IMR-90 (cell line): ENCODE data around the gene ZNHIT6. TPM values are rescaled to one million over a fixed set of nuclear protein-coding genes. Genes with fewer than 3 reads are reported as not detected.

Experiments
- ATAC-seq: fragments of 200-7000 bp; cut with Tn5 transposase; 2 replicates; pipeline ENCODE4 v1.9.1; 2020; ENCODE audit warnings: low read depth, mild to moderate bottlenecking, moderate library complexity
- BruUV-seq: library from RNA; stranded (reverse); fragments of 400-500 nt; replicated peaks from 2 replicates; lab custom pipeline; 2021; lab: Mats Ljungman, UMichigan
- CTCF ChIA-PET: fragments of 300-600 bp; formaldehyde crosslinking; extraction: SDS; loops from one replicate; lab custom pipeline; 2021; ENCODE audit warnings: antibody characterized with exemption; lab: Yijun Ruan, JAX
- POLR2A ChIA-PET: fragments of 300-600 bp; sonication (Branson Sonifier 250); formaldehyde crosslinking; loops from one replicate; lab custom pipeline; 2022; ENCODE audit warnings: antibody characterized with exemption; ENCODE audit not compliant: unreplicated experiment; lab: Charles Lee
- DNase-seq: peaks from one replicate; pipeline ENCODE4 v3.0.0; 2013
- H2AFZ ChIP-seq: replicated peaks from 2 replicates; pipeline ENCODE3; 2013; ENCODE audit warnings: low read length, mild to moderate bottlenecking; ENCODE audit not compliant: poor library complexity
- H2AK5ac ChIP-seq: 2 replicates; pipeline ENCODE4 v1.6.1; 2013; ENCODE audit warnings: low read depth, low read length, inconsistent platforms
- H2AK9ac ChIP-seq: replicated peaks from 2 replicates; pipeline ENCODE3; 2013; ENCODE audit warnings: mild to moderate bottlenecking, low read depth, low read length, moderate library complexity; ENCODE audit not compliant: poor library complexity
- H2BK120ac ChIP-seq: 2 replicates; pipeline ENCODE4 v1.6.1; 2013; ENCODE audit warnings: low read depth, low read length, inconsistent platforms
- H2BK15ac ChIP-seq: 3 replicates; pipeline ENCODE4 v1.6.1; 2013; ENCODE audit warnings: low read depth, low read length, inconsistent platforms
- H2BK20ac ChIP-seq: 2 replicates; pipeline ENCODE4 v1.6.1; 2013; ENCODE audit warnings: low read depth, mild to moderate bottlenecking, inconsistent platforms, low read length, moderate library complexity
- H2BK5ac ChIP-seq: 2 replicates; pipeline ENCODE4 v1.6.1; 2013; ENCODE audit warnings: mild to moderate bottlenecking, low read depth, low read length, inconsistent platforms; ENCODE audit not compliant: poor library complexity, severe bottlenecking
- H3K14ac ChIP-seq: replicated peaks from 2 replicates; pipeline ENCODE4 v1.6.1; 2013; ENCODE audit warnings: low read depth, low read length, inconsistent platforms
- H3K18ac ChIP-seq: 2 replicates; pipeline ENCODE4 v1.6.1; 2013; ENCODE audit warnings: low read depth, low read length, control low read depth
- H3K23ac ChIP-seq: 2 replicates; pipeline ENCODE4 v1.6.1; 2013; ENCODE audit warnings: low read depth, low read length, inconsistent platforms
- H3K27ac ChIP-seq: 2 replicates; pipeline ENCODE4 v1.5.1; 2013; ENCODE audit warnings: mild to moderate bottlenecking, control low read depth, low read length; ENCODE audit not compliant: insufficient read depth
- H3K27me3 ChIP-seq: 2 replicates; pipeline ENCODE4 v1.6.1; 2013; ENCODE audit warnings: low read length; ENCODE audit not compliant: control insufficient read depth, insufficient read depth
- H3K36me3 ChIP-seq: 2 replicates; pipeline ENCODE4 v1.6.1; 2013; ENCODE audit warnings: low read length, mixed read lengths; ENCODE audit not compliant: control insufficient read depth, insufficient read depth
- H3K4ac ChIP-seq: 2 replicates; pipeline ENCODE4 v1.6.1; 2013; ENCODE audit warnings: low read depth, low read length, inconsistent platforms
- H3K4me1 ChIP-seq: 2 replicates; pipeline ENCODE4 v1.6.1; 2013; ENCODE audit warnings: low read length, mixed read lengths; ENCODE audit not compliant: control insufficient read depth, insufficient read depth
- H3K4me2 ChIP-seq: 2 replicates; pipeline ENCODE4 v1.6.1; 2013; ENCODE audit warnings: low read depth, mild to moderate bottlenecking, control low read depth, low read length, moderate library complexity
- H3K4me3 ChIP-seq: 2 replicates; pipeline ENCODE4 v1.5.1; 2013; ENCODE audit warnings: low read depth, mild to moderate bottlenecking, control low read depth, low read length, moderate library complexity; ENCODE audit not compliant: insufficient read depth
- H3K56ac ChIP-seq: 2 replicates; pipeline ENCODE4 v1.6.1; 2013; ENCODE audit warnings: low read length, inconsistent platforms; ENCODE audit not compliant: insufficient read depth; ENCODE audit errors: extremely low read depth
- H3K79me1 ChIP-seq, 2 experiments: 2 replicates each; pipeline ENCODE4 v1.6.1; 2013; ENCODE audit warnings: low read length in 2 of 2, inconsistent platforms in 1 of 2, low read depth in 1 of 2
- H3K9ac ChIP-seq: 2 replicates; pipeline ENCODE4 v1.6.1; 2013; ENCODE audit warnings: low read depth, low read length, control low read depth
- H3K9me1 ChIP-seq: 2 replicates; pipeline ENCODE4 v1.6.1; 2013; ENCODE audit warnings: low read length, inconsistent platforms; ENCODE audit not compliant: insufficient read depth
- H3K9me3 ChIP-seq: 2 replicates; pipeline ENCODE4 v1.6.1; 2013; ENCODE audit warnings: low read length; ENCODE audit not compliant: control insufficient read depth, insufficient read depth
- H4K20me1 ChIP-seq: 2 replicates; pipeline ENCODE4 v1.6.1; 2013; ENCODE audit warnings: low read length, inconsistent platforms; ENCODE audit not compliant: insufficient read depth
- H4K5ac ChIP-seq: 2 replicates; pipeline ENCODE4 v1.6.1; 2013; ENCODE audit warnings: mild to moderate bottlenecking, low read depth, low read length, control low read depth
- H4K8ac ChIP-seq, 2 experiments: 2 replicates each; pipeline ENCODE4 v1.6.1; 2013; ENCODE audit warnings: low read depth in 2 of 2, low read length in 2 of 2, control low read depth in 1 of 2, inconsistent platforms in 1 of 2
- H4K91ac ChIP-seq: 2 replicates; pipeline ENCODE4 v1.6.1; 2013; ENCODE audit warnings: low read depth, low read length, inconsistent platforms; ENCODE audit not compliant: insufficient read depth
- BHLHE40 ChIP-seq: fragments of 150-350 bp; IDR thresholded peaks from 2 replicates; pipeline ENCODE4 v1.6.1; 2016; ENCODE audit warnings: mild to moderate bottlenecking, low read depth, low read length
- CEBPB ChIP-seq: IDR thresholded peaks from 2 replicates; pipeline ENCODE4 v1.6.1; 2012; ENCODE audit warnings: low read depth, low read length, improper control_type of control experiment
- CHD1 ChIP-seq: IDR thresholded peaks from 2 replicates; pipeline ENCODE4 v1.6.1; 2012; ENCODE audit warnings: low read depth, low read length, improper control_type of control experiment
- FOS ChIP-seq: fragments of 150-350 bp; IDR thresholded peaks from 2 replicates; pipeline ENCODE4 v1.6.1; 2016; ENCODE audit warnings: low read depth, low read length
- MXI1 ChIP-seq: IDR thresholded peaks from 2 replicates; pipeline ENCODE4 v1.6.1; 2012; ENCODE audit warnings: low read depth, mild to moderate bottlenecking, low read length, moderate library complexity, borderline replicate concordance
- POLR2A ChIP-seq: IDR thresholded peaks from 2 replicates; pipeline ENCODE4 v1.6.1; 2012; ENCODE audit warnings: mild to moderate bottlenecking, low read depth, low read length
- RAD21 ChIP-seq: IDR thresholded peaks from 2 replicates; pipeline ENCODE4 v1.6.1; 2012; ENCODE audit warnings: low read length, improper control_type of control experiment
- RFX5 ChIP-seq: IDR thresholded peaks from 2 replicates; pipeline ENCODE4 v1.8.0; 2012; ENCODE audit warnings: low read depth, mild to moderate bottlenecking, low read length, moderate library complexity
- WGBS, 2 experiments: methylation state at CpG; one replicate each; pipeline versions ENCODE4 v1.1.5 to v1.1.7; 2013; ENCODE audit warnings: missing lambda C conversion rate in 2 of 2; ENCODE audit not compliant: insufficient read length in 1 of 2; ENCODE audit errors: extremely low coverage in 2 of 2; 5-methylcytosine and 5-hydroxymethylcytosine counted together
- dilution Hi-C: fragments of 300-500 bp; cut with HindIII; formaldehyde crosslinking; loops from one replicate; pipeline ENCODE4 v1.14.3; 2018; ENCODE audit warnings: low sequenced_read_pairs; ENCODE audit not compliant: unreplicated experiment
- in situ Hi-C: fragments of 300-500 bp; cut with MboI; formaldehyde crosslinking; loops from 3 replicates; pipeline ENCODE4 v1.14.3; 2019; ENCODE audit warnings: low sequenced_read_pairs, inconsistent platforms, mixed read lengths
- intact Hi-C: fragments of 100-400 bp; cut with micrococcal nuclease; formaldehyde crosslinking; loops from 2 replicates; pipeline ENCODE4 v1.10.0; 2022
- polyA plus RNA-seq, 3 experiments: library from polyadenylated mRNA; depleted of rRNA; stranded (reverse); fragments of >200 nt; gene quantifications; 2 replicates each; pipeline ENCODE4 v1.2.3, GENCODE V29; 2012; ENCODE audit warnings: low replicate concordance in 1 of 3
- total RNA-seq: library from RNA; depleted of rRNA; stranded (reverse); fragments of >200 nt; gene quantifications from 2 replicates; pipeline ENCODE4 v1.2.3, GENCODE V29; 2012
- TF ChIP-seq, protein P1 (sequence below): conservative IDR thresholded peaks from 2 replicates; pipeline ENCODE4 v1.5.1; 2012; ENCODE audit warnings: mild to moderate bottlenecking, low read depth, low read length, improper control_type of control experiment
- TF ChIP-seq, protein P2 (sequence below): fragments of 150-350 bp; IDR thresholded peaks from 2 replicates; pipeline ENCODE4 v1.6.1; 2016; ENCODE audit warnings: low read depth, mild to moderate bottlenecking, low read length, moderate library complexity, borderline replicate concordance
- TF ChIP-seq, protein P3 (sequence below): fragments of 150-350 bp; IDR thresholded peaks from 2 replicates; pipeline ENCODE4 v1.6.1; 2017; ENCODE audit warnings: mild to moderate bottlenecking, antibody characterized with exemption, low read length, low read depth

The ZNHIT6 gene
- total and polyA plus RNA-seq, 2 of the 4 experiments (the other 2 are of a cell fraction) = 9.0 to 13.7 TPM

DNA sequence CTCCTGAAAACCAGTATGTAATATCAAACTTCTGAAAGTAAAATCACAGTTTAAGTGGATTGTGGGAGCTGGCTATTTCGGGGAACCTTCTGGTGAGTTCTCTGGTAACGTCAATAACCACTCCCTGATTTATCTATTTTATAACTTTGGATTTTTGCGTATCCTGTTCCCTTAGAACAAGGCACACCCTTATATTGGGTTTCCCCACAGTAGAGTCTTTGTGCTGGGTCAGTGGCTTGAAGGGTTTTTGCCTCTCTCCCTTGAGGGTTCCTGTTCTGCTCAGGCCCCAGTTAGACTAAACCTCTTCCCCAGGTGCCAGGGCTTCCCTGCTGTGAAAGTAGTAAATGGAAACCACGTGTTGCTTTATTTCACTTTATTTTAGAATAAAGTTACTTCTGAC lies 106.3 kb downstream of the ZNHIT6 start:
- no peaks in the 10 kb centered on the region for H4K20me1 ChIP-seq
- no peaks in the 10 kb centered on the region for H3K27me3 ChIP-seq
- no peaks in the 10 kb centered on the region for H3K9me3 ChIP-seq
- no peak overlapping the region for H4K8ac ChIP-seq
- TF ChIP-seq FOS (no peak), POLR2A (no peak), MXI1 (no peak), RFX5 (no peak), BHLHE40 (no peak), RAD21 (no peak), CEBPB (no peak), CHD1 (no peak)
- TF ChIP-seq, protein P1, sequence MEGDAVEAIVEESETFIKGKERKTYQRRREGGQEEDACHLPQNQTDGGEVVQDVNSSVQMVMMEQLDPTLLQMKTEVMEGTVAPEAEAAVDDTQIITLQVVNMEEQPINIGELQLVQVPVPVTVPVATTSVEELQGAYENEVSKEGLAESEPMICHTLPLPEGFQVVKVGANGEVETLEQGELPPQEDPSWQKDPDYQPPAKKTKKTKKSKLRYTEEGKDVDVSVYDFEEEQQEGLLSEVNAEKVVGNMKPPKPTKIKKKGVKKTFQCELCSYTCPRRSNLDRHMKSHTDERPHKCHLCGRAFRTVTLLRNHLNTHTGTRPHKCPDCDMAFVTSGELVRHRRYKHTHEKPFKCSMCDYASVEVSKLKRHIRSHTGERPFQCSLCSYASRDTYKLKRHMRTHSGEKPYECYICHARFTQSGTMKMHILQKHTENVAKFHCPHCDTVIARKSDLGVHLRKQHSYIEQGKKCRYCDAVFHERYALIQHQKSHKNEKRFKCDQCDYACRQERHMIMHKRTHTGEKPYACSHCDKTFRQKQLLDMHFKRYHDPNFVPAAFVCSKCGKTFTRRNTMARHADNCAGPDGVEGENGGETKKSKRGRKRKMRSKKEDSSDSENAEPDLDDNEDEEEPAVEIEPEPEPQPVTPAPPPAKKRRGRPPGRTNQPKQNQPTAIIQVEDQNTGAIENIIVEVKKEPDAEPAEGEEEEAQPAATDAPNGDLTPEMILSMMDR = no peak
- TF ChIP-seq, protein P2, sequence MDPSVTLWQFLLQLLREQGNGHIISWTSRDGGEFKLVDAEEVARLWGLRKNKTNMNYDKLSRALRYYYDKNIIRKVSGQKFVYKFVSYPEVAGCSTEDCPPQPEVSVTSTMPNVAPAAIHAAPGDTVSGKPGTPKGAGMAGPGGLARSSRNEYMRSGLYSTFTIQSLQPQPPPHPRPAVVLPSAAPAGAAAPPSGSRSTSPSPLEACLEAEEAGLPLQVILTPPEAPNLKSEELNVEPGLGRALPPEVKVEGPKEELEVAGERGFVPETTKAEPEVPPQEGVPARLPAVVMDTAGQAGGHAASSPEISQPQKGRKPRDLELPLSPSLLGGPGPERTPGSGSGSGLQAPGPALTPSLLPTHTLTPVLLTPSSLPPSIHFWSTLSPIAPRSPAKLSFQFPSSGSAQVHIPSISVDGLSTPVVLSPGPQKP = no peak
- TF ChIP-seq, protein P3, sequence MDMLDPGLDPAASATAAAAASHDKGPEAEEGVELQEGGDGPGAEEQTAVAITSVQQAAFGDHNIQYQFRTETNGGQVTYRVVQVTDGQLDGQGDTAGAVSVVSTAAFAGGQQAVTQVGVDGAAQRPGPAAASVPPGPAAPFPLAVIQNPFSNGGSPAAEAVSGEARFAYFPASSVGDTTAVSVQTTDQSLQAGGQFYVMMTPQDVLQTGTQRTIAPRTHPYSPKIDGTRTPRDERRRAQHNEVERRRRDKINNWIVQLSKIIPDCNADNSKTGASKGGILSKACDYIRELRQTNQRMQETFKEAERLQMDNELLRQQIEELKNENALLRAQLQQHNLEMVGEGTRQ = no peak
- H3K14ac ChIP-seq = no peak overlapping the region
- intact Hi-C loops (no loop called here), in situ Hi-C loops (no loop called here), dilution Hi-C loops (no loop called here)
- H4K5ac ChIP-seq = no peak overlapping the region
- H2AFZ ChIP-seq = no peak overlapping the region
- H2AK5ac ChIP-seq = peak overlapping the region; percentile 31; the same call in 1 of the 2 replicates
- WGBS, 2 experiments = no CpG with 5 or more reads among the region's 4 CpGs
- DNase-seq (no peak), ATAC-seq (no peak)
- no peak overlapping the region for H3K4me2 ChIP-seq
- H3K79me1 ChIP-seq = peaks cover 0 to 10% of the 10 kb centered on the region in 2 experiments; a peak in 1 of 4 replicates
- H3K56ac ChIP-seq = 0 out of 2 replicates have a peak overlapping the region, but pooled peaks have one; percentile 9
- no peak overlapping the region for H2AK9ac ChIP-seq
- no peaks in the 10 kb centered on the region for H3K36me3 ChIP-seq
- H3K9me1 ChIP-seq = peaks cover 20% of the 10 kb centered on the region
- H3K23ac ChIP-seq = no peak overlapping the region
- peak overlapping the region; percentile 36; the same call in 1 of the 2 replicates for H2BK120ac ChIP-seq
- ChIA-PET POLR2A (no interaction called here), CTCF (no interaction called here)
- no peak overlapping the region; the same call in 1 of the 2 replicates for H2BK20ac ChIP-seq
- H3K4ac ChIP-seq = no peak overlapping the region; the same call in 1 of the 2 replicates
- BruUV-seq = no TSS peak
- peak overlapping the region; percentile 11; the same call in 1 of the 2 replicates for H4K91ac ChIP-seq
- H3K9ac ChIP-seq = no peak overlapping the region
- H3K27ac ChIP-seq = no peak overlapping the region
- H3K18ac ChIP-seq = no peak overlapping the region
- H3K4me1 ChIP-seq = peaks cover 22% of the 10 kb centered on the region
- H3K4me3 ChIP-seq = no peak overlapping the region
- H2BK5ac ChIP-seq = no peak overlapping the region
- peak overlapping the region; percentile 91; the same call in 1 of the 3 replicates for H2BK15ac ChIP-seq
